Urinary bladder (tissue), 4 donors: ENCODE data around the gene BEST3. TPM values are rescaled to one million over a fixed set of nuclear protein-coding genes. Genes with fewer than 3 reads are reported as not detected.
"Not testable (repeated sequence)": the region's sequence is repeated elsewhere in the genome, so short reads cannot be mapped to it uniquely, and the experiment has no call there.

Experiments
- DNase-seq: peaks from one replicate; pipeline ENCODE4 v3.0.0-alpha.2; 2015; ENCODE audit errors: extremely low spot score
- H3K27ac ChIP-seq: one replicate; pipeline ENCODE4 v1.5.1; 2013; ENCODE audit warnings: low read depth, mild to moderate bottlenecking, moderate library complexity
- H3K36me3 ChIP-seq: one replicate; pipeline ENCODE4 v1.6.1; 2013; ENCODE audit warnings: mild to moderate bottlenecking, moderate library complexity; ENCODE audit not compliant: insufficient read depth
- H3K4me1 ChIP-seq: one replicate; pipeline ENCODE4 v1.6.1; 2013; ENCODE audit warnings: mild to moderate bottlenecking, moderate library complexity; ENCODE audit not compliant: insufficient read depth
- H3K4me3 ChIP-seq: one replicate; pipeline ENCODE4 v1.5.1; 2013; ENCODE audit warnings: low read depth, low read length
- WGBS: extraction: QIAGEN DNeasy Blood & Tissue Kit; methylation state at CpG from one replicate; pipeline ENCODE4 v1.1.7; 2013; 5-methylcytosine and 5-hydroxymethylcytosine counted together
- polyA plus RNA-seq: library from polyadenylated mRNA; stranded (reverse); fragments of 200-250 nt; gene quantifications from one replicate; pipeline ENCODE4 v1.2.3, GENCODE V29; 2013
- total RNA-seq: library from RNA; depleted of rRNA; stranded (reverse); fragments of >200 nt; gene quantifications from one replicate; pipeline ENCODE4 v1.2.3, GENCODE V29; 2014
- donor health status: healthy with polysubstance abuse.
- donor health status: healthy.

The BEST3 gene
- total and polyA plus RNA-seq, 2 donors, result 4.4 TPM; not detected in 1

- no peak overlapping the region for H3K27ac ChIP-seq
- H3K36me3 ChIP-seq, result no peaks in the 10 kb centered on the region
- H3K4me1 ChIP-seq, result no peaks in the 10 kb centered on the region
- H3K4me3 ChIP-seq, result no peak overlapping the region
- DNase-seq, result no peak
- 91% methylated on average over 8 of the region's 8 CpGs for WGBS
Measured at GRCh38 chr12:69676257-69677012, 22.7 kb downstream of the BEST3 start.

DNA sequence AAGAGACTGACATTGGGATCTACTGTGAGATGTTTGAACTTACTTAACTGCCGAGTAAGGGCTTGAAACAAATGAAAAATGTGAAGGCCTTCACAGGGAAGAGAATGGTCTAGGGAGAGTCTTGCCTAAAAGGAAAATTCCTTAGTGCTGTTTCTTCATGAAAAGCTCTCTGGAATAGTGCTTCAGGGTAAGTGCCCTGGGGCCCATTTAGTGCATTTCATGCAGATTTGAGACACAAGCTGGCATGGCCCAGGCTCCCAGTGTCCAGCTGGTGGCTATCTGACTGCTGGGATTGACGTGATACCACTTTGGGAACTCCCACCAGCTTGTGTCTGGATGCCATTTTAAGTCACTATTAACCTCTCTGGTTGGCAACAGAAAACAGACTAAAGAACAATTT, 26.9 kb downstream of the BEST3 start:
- Histone ChIP-seq H3K27ac (no peak overlapping the region), H3K36me3 (no peaks in the 10 kb centered on the region), H3K4me3 (no peak overlapping the region), H3K4me1 (no peaks in the 10 kb centered on the region)
- 77% methylated on average over 2 of the region's 2 CpGs for WGBS
- DNase-seq, result no peak

- WGBS, result 79% methylated on average over 4 of the region's 4 CpGs
- Histone ChIP-seq H3K4me1 (no peaks in the 10 kb centered on the region), H3K27ac (no peak overlapping the region), H3K4me3 (no peak overlapping the region), H3K36me3 (no peaks in the 10 kb centered on the region)
- DNase-seq, result no peak
Measured at GRCh38 chr12:69671597-69671996, 27.5 kb downstream of the BEST3 start.

DNA sequence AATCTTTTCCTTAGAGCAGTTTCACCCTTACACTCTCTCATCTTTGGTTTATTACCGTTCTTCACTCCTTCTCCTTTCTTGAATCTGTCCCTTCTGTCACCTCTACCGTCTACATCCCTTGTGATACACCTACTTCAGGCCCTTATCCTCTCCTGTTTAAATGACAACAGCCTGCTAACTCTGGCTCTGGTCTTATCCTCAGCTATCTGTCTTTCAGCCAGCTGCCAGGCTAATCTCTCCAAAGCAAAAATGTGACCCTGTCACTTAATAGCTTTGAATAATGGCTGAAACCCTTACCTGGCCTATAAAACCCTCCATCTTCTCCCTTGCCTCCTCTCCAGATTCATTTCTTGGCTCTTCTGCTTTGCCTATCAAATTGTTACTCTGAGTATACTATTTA, 32.3 kb downstream of the BEST3 start:
- Histone ChIP-seq H3K36me3 (no peaks in the 10 kb centered on the region), H3K4me3 (no peak overlapping the region), H3K27ac (no peak overlapping the region), H3K4me1 (no peaks in the 10 kb centered on the region)
- DNase-seq, result no peak
- 60% methylated on average over 2 of the region's 2 CpGs for WGBS

DNA sequence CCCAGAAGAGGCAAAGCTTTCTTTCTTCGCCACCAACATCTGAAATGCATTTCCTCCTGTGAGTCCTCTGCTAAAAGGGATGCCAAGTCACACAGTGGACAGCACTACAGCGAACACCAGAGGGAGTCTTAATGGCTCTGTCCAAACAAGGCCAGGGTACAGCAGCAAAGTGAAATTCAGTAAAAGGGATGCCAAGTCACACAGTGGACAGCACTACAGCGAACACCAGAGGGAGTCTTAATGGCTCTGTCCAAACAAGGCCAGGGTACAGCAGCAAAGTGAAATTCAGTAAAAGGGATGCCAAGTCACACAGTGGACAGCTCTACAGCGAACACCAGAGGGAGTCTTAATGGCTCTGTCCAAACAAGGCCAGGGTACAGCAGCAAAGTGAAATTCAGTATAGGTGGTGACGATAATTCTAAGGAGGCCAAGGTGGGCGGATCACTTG, 34.1 kb downstream of the BEST3 start:
- DNase-seq, H3K36me3 ChIP-seq: not testable (repeated sequence)

GRCh38 chr12:69663726-69664125, 35.4 kb downstream of the BEST3 start:
- Histone ChIP-seq H3K4me1 (no peaks in the 10 kb centered on the region), H3K4me3 (no peak overlapping the region), H3K36me3 (peaks cover 1% of the 10 kb centered on the region), H3K27ac (no peak overlapping the region)
- 87% methylated on average over 3 of the region's 3 CpGs for WGBS
- no peak for DNase-seq

More for the DNA sequence above, 34.1 kb downstream of the BEST3 start:
- H3K4me3 ChIP-seq, H3K4me1 ChIP-seq, H3K27ac ChIP-seq: not testable (repeated sequence)
- WGBS, result 78% methylated on average over 6 of the region's 6 CpGs

DNA sequence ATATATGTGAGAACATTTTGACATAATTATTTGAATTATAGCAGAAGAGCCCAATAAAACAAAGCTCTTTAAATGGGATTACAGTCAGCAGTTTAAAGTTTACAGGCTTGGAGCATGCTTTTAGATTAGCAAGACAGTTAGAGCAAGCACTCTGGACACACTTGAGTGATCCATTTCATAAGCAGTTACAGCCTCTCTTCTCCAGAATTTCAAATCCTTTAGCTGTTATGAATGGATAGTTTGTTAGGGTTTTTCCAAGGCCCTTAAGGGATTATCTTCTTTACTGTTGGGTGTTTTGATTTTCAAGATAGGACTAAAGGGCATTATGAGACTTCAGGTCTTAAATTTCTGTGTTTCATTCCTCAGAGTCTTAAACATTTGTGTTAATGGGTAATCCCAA, 36.3 kb downstream of the BEST3 start:
- peaks cover 1% of the 10 kb centered on the region for H3K36me3 ChIP-seq

DNA sequence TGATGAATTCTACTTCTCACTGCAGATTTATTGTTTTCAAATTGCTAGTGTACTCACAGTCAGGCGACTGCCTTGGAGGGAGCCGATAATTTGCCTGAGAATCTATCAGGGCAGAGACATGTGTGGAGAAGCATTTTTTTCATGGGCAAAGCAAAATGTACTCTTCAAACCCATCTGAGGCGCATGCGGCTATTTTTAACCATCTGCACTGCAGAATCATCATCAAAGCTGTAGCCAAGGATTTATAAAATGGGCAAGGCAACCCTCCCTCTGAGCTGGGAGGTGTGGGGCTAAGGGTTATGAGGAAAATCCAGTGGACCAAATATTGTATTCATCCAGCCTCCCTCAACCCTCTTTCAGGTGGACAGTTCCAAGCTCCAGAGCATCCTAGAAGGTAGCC, 37.7 kb downstream of the BEST3 start:
- no peak for DNase-seq
- no peak overlapping the region for H3K27ac ChIP-seq
- H3K4me1 ChIP-seq, result no peaks in the 10 kb centered on the region
- peaks cover 1% of the 10 kb centered on the region for H3K36me3 ChIP-seq
- 88% methylated on average over 4 of the region's 4 CpGs for WGBS
- no peak overlapping the region for H3K4me3 ChIP-seq

More for the DNA sequence above, 36.3 kb downstream of the BEST3 start:
- Histone ChIP-seq H3K4me3 (no peak overlapping the region), H3K4me1 (no peaks in the 10 kb centered on the region), H3K27ac (no peak overlapping the region)
- DNase-seq, result no peak

DNA sequence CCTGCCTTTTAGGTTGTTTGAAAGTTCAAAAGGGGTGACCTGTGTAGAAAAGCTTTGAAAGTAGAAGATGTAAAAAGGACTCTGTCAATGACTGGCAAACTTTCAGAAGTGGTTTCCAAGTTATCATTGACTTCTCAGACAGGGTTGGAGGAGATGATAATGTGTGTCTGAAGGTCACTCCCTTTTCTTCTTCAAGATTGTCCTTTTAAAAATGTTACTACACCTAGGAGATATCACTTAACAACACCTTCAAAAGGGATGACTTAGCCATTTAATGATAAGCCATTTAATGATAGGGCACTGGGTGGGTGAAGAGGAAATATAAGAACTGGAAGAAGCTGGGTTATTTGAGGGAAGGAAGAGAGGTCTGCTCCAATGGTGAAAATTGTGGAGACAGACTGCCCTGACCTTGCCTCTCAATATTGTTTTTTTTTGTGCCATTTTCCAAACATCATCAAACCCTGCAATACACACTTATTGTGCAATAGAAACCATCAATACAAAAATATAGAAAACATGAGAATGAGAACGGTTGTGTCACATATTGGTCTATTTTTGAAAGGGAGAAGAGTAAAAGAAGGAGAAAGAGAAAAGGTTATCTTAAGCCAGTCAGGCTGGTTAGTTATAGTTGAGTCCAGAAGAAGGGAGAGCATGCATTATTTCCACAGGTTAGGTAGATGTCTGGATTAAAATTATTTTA, 38.8 kb downstream of the BEST3 start:
- Histone ChIP-seq H3K4me1 (no peaks in the 10 kb centered on the region), H3K36me3 (peaks cover 1% of the 10 kb centered on the region), H3K4me3 (no peak overlapping the region), H3K27ac (no peak overlapping the region)
- WGBS, result 86% methylated on average over 1 of the region's 1 CpG
- no peak for DNase-seq

- Histone ChIP-seq H3K4me3 (no peak overlapping the region), H3K36me3 (peaks cover 1% of the 10 kb centered on the region), H3K27ac (no peak overlapping the region), H3K4me1 (no peaks in the 10 kb centered on the region)
- 48% methylated on average over 2 of the region's 2 CpGs for WGBS
- DNase-seq, result no peak
Measured at GRCh38 chr12:69658203-69658602, 40.9 kb downstream of the BEST3 start.

GRCh38 chr12:69657376-69658137, 41.5 kb downstream of the BEST3 start:
- Histone ChIP-seq H3K4me1 (no peaks in the 10 kb centered on the region), H3K36me3 (peaks cover 1% of the 10 kb centered on the region), H3K27ac (no peak overlapping the region), H3K4me3 (no peak overlapping the region)
- DNase-seq, result no peak
- WGBS, result 75% methylated on average over 9 of the region's 9 CpGs

DNA sequence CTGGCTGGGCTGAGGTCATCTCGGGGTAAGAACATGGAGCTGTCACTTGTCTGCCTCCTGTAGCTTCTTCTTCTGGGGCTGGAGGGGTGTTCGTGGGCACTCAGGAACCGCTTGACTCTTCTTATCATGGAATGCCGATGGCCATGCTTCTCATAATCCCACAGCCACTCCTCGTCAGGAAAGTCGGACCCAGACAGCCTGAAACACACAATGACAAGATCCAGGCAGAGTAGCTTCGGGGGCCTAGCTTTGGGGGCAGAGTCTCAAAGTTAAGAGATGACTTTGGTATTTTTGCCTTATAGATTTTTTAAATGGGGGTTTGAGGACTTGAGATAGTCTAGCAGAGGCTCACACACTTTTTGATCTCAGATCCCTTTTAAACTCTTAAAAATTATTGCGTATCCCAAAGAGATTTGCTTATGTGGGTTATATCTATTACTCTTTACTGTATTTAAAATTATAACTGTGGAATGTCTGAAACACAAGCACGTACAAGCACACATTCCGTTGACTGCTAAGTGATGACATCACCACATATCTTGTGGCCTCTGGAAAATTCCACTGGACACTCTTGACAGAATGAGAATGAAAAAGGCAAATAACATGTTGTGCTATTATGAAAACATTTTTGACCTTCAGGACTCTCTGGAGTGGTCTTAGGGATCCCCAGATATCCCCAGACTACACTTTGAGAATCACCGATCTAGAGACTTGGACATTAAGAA, 43.3 kb downstream of the BEST3 start:
- Histone ChIP-seq H3K36me3 (peaks cover 1% of the 10 kb centered on the region), H3K4me3 (no peak overlapping the region), H3K27ac (no peak overlapping the region), H3K4me1 (no peaks in the 10 kb centered on the region)
- 37% methylated on average over 11 of the region's 11 CpGs for WGBS
- DNase-seq, result peak; percentile 21

DNA sequence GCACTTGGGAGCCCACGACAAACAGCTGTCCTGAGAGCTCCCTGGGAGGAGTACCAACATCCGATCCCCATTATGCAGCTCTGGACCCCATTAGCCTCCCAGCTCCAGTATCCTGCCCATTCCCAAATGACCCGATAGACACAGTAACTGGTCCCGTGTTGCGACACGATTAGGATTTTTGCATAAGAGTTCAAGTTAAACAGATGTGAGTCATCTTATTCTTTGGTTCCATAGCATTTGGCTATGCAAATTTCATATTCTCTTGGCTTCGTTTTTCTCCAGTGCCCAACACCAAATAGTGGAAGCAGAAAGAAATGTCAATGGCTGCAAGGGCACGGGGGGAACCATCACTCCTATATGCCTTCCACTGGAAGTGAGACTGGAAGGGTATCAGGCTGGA, 45.4 kb downstream of the BEST3 start:
- no peak overlapping the region for H3K27ac ChIP-seq
- H3K36me3 ChIP-seq, result no peaks in the 10 kb centered on the region
- WGBS, result 91% methylated on average over 8 of the region's 8 CpGs
- DNase-seq, result no peak
- no peaks in the 10 kb centered on the region for H3K4me1 ChIP-seq
- H3K4me3 ChIP-seq, result no peak overlapping the region
